Stimulated activated CD8-positive, alpha-beta memory T cell treated with anti-CD3 and anti-CD28 coated beads, Interleukin-2, amount 100 ng/mL, for 1 hour (primary cell): ENCODE data around the gene JMJD8.

ENCODE experiments used
- DNase-seq, 2 donors: peaks; one replicate each; pipeline ENCODE4 v3.0.0-alpha.2; 2020; ENCODE audit warnings: low read depth in 2 of 2

The JMJD8 gene

GRCh38 chr16:675884-676564 lies 8.1 kb downstream of the JMJD8 start:
- DNase-seq = no peak

DNA sequence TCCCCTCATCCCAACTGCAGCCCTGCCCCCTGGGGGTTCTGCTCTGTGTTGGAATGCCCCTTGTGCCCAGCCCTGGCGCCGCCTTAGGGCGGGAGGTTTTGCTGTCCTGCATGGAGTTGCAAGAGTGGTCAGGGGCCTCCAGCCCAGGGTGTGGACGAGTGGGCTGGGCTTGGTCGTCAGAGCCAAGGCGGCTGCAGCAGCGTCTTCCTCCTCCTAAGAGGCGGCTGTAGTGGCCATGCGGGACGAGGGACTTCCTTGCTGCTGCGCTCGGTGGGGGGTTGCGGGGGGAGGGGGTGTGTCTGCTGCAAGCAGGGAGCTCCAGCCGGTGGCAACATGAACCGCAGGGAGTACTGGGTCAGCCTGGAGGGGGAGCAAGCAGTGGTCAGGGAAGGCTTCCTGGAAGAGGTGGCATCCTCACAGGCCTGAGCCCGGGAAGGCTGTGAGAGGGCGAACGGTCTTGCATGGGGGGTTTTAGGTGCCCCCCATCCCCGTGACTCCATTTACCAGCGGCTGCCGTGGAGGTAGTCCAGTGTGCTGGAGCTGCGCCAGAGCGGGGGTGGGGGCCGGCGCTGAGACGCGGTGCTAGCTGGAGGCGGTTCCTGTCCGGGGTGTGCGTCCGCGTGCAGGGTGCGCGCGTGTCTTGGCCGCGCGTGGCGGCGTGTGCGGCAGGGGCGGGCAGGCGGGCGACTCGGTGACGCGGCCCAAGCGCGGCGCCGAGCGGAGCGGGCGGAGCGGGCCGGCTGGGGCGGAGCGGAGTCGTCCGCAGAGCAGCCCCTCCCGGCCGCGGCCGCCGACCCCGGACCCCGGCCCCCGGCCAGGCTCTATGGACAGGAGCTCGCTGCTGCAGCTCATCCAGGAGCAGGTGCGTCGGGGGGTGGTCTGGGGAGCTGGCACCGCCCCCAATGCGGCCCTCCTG lies 8.9 kb downstream of the JMJD8 start, which contains the start of gene RHBDL1:
TSS of gene RHBDL1 (plus strand) at position 704 of the 916 bp plus-strand sequence. CDS start at position 824, 120 bp downstream.
- DNase-seq = no peak

- DNase-seq = no peak
Observed at GRCh38 chr16:674214-674881, 9.8 kb downstream of the JMJD8 start.

GRCh38 chr16:673399-673991 lies 10.6 kb downstream of the JMJD8 start:
- DNase-seq = no peak

DNA sequence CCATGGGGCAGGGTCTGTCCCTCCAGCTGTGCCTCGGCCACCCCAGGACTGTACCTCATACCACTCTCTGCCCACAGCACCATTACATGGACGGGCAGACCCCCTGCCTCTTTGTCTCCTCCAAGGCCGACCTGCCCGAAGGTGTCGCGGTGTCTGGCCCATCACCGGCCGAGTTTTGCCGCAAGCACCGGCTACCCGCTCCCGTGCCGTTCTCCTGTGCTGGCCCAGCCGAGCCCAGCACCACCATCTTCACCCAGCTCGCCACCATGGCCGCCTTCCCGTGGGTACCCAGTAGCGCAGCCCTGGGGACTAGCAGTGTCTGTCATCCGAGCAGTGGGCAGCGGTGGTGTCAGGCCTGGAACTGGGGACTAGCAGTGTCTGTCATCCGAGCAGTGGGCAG lies 11.3 kb downstream of the JMJD8 start:
- DNase-seq = no peak

GRCh38 chr16:672371-672770 lies 11.8 kb downstream of the JMJD8 start:
- DNase-seq = no peak

GRCh38 chr16:671353-672131 lies 12.6 kb downstream of the JMJD8 start:
- DNase-seq = no peak

- DNase-seq = no peak
Observed at GRCh38 chr16:670485-671352, 13.4 kb downstream of the JMJD8 start.

DNA sequence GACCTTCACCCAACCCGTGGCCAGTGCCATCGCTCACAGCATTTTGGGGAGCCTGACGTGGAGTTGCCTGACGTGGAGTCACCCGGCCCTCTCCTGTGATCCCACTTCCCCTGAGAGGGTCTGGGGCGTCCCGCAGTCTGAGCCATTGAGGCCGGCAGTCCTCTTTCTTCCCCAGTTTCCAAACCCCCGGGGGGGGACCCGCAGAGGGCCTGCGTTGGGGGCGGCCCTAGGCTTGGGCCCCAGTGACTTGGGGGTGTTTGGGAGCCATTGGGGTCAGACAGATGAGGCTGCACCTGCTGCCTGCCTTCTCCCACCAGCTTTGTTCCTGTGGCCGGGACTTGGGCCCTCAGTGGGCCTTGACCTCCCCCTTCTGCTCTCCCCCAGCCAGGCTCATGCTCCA lies 14.5 kb downstream of the JMJD8 start:
- DNase-seq = no peak

DNA sequence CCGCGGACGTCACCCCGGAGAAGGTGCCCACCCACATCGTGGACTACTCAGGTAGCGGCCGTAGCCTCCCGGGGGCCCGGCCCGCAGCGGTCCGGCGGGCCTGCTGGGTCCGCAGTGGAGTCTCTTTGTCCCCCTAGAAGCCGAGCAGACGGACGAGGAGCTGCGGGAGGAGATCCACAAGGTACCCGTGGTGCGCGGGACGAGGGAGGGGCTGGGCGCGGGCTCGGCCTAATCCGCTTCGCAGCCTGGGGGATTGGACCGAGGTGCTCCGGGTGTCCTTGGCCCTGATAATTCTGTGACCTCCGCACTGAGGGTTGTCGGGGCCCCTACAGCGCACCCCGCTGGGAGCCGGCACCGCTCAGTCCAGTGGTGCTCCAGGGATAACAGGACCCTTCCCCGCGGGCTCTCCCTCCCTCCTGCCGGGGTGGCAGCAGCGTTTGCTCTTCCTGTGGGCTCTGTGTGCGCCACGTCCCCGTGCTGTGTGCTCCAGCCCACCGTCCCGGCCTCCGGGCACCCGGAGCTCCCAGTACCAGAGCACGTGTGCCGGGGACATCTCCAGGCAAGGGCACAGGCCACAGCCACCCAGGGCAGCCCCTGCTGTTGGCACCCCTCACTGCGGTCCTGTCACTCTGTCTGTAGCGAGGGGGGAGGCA lies 15.5 kb downstream of the JMJD8 start:
- DNase-seq = no peak

- DNase-seq = peak; percentile 87
Observed at GRCh38 chr16:667780-668518, 16.2 kb downstream of the JMJD8 start, which contains the start of gene RHOT2. TSS of gene RHOT2 (plus strand) at chr16:668132. CDS start at chr16:668200, 68 bp downstream.

GRCh38 chr16:667113-667779 lies 16.9 kb downstream of the JMJD8 start:
- DNase-seq = no peak

DNA sequence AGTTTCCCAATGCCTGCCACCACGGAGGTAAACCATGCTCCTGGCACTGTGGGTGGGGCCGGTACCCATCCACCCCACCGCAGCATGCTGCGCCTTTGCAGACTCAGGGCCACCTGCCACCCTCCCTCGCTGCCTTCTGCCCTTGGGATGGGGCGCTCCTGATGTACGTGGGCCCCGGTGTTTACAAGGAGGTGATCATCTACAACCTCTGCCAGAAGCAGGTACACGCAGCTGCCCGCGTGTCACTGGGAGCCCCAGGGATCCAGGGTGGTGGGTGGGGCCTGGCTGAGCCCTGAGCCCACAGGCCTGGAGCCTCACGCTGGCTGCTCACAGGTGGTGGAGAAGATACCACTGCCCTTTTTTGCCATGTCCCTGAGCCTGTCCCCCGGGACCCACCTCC lies 17.6 kb downstream of the JMJD8 start:
- no peak for DNase-seq

DNA sequence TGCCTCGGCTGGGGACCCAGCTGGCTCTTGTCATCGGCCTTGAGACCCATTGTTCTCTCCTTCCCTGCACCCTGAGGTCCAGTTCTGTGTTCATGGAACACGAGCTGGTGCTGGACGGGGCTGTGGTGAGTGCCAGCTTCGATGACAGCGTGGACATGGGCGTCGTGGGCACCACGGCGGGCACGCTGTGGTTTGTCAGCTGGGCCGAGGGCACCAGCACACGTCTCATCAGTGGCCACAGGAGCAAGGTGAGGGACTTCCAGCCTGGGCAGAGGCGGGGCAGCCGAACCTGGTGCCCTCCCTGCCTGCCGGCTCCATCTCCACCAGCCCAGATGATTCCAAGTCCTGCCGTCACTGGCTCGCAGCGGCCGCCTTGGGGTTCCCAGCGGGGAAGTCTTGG lies 21.5 kb downstream of the JMJD8 start:
- no peak for DNase-seq

DNA sequence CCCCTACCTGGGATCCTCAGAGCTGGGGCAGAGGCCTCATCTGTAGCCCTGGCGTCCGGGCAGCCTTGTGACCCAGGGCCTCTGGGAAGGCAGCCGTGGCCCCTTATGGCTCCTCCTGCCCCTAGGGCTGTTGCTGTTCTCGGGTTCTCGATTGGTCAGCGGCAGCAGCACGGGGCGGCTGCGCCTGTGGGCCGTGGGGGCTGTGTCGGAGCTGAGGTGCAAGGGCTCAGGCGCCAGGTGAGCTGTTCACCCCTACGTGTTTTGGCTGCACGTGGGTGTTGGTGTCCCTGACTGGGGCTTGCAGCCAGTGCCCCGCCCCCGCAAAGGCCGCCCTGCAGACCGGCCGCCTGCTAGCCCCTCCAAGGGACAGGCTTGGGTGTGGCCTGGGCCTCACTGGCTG lies 22.0 kb downstream of the JMJD8 start:
- no peak for DNase-seq

DNA sequence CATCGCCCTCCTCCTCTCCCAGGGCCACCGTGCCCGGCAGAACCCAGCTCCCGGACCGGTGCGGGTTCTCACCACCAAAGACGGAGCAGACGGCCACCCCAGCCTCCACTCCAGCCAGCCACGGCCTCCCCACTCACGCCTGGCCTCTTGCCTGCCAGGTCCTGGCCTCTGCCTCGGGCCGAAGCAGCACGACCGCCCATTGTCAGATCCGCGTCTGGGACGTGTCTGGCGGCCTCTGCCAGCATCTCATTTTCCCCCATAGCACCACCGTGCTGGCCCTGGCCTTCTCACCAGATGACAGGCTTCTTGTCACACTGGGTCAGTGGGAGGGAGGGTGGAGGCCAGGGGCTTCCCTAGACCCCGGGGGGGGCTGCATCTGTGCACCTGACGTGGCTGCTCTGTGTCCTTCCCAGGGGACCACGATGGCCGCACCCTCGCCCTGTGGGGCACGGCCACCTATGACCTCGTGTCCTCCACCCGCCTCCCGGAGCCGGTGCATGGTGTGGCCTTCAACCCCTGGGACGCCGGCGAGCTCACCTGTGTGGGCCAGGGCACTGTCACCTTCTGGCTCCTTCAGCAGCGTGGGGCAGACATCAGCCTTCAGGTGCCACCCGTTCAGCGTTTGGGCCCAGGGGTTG lies 22.8 kb downstream of the JMJD8 start:
- no peak for DNase-seq

DNA sequence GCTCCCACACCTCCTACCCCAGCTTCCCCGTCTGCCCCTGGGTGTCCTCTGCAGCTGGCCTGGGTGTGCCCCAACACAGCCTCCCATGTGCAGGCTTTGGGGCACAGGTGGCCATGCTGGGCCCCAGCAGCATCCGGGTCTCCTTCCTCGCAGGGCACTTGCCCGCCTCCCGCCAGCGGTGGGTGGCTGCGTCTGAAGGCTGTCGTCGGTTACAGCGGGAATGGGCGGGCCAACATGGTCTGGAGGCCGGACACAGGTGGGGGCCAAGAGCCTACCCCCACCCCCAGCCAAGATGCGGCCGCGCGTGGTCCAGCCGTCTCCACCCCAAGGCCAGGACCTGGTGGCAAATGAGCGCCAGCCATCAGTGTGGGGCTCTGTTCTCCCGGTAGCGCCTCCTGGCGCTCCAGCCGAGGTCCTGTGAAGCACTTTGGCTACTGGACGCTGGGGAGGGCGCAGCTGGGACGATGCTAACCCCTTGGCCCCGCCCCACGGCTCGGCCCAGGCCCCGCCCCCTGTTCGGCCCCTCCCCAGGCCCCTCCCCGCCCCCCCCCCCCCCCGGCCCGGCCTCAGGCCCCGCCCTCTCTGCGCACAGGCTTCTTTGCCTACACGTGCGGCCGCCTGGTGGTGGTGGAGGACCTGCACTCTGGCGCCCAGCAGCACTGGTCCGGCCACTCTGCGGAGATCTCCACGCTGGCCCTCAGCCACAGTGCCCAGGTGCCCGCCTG lies 23.5 kb downstream of the JMJD8 start:
- peak in 1 of 2 donors; percentile 45 for DNase-seq
